Mesothelial cell of epicardium (in vitro differentiated cells): ENCODE results near the gene GTSF1L. TPM values are rescaled to one million over a fixed set of nuclear protein-coding genes. Genes with fewer than 3 reads are reported as not detected.

Experiments used
- DNase-seq, 2 experiments: peaks; one replicate each; pipeline ENCODE4 v3.0.0; 2021; ENCODE audit warnings: low spot score in 2 of 2; ENCODE audit not compliant: unreplicated experiment in 2 of 2
- H3K27ac Mint-ChIP-seq: 2 replicates; pipeline ENCODE4 v1.8.0; 2021; ENCODE audit warnings: mixed read lengths
- H3K27me3 Mint-ChIP-seq: 2 replicates; pipeline ENCODE4 v1.8.0; 2021; ENCODE audit warnings: low read depth, mixed read lengths
- H3K36me3 Mint-ChIP-seq: 2 replicates; pipeline ENCODE4 v1.8.0; 2021; ENCODE audit warnings: mixed read lengths
- H3K4me1 Mint-ChIP-seq: 2 replicates; pipeline ENCODE4 v1.8.0; 2021; ENCODE audit warnings: mixed read lengths
- H3K4me3 Mint-ChIP-seq: 2 replicates; pipeline ENCODE4 v1.8.0; 2021; ENCODE audit warnings: mild to moderate bottlenecking, moderate library complexity, mixed read lengths
- H3K9me3 Mint-ChIP-seq: 2 replicates; pipeline ENCODE4 v1.8.0; 2021; ENCODE audit warnings: mixed read lengths
- CTCF ChIP-seq: fragments of 200-600 bp; sonication (generic); IDR thresholded peaks from one replicate; pipeline ENCODE4 v1.5.0; 2021; ENCODE audit warnings: antibody characterized with exemption; ENCODE audit not compliant: unreplicated experiment
- total RNA-seq: library from RNA; stranded (reverse); gene quantifications from 3 replicates; pipeline ENCODE4 v1.2.1, GENCODE V29; 2021

The GTSF1L gene
- total RNA-seq, 1 donor from 2014 or later = not detected

- Mint-ChIP-seq H3K36me3 (no peaks in the 10 kb centered on the region), H3K27me3 (peaks cover 14% of the 10 kb centered on the region), H3K27ac (no peak overlapping the region), H3K9me3 (peaks cover 7% of the 10 kb centered on the region), H3K4me1 (no peaks in the 10 kb centered on the region), H3K4me3 (no peak overlapping the region)
- no peak for DNase-seq
- TF ChIP-seq CTCF = no peak
Measured at GRCh38 chr20:43731469-43731868, 4.7 kb upstream of the GTSF1L start.

- Mint-ChIP-seq H3K9me3 (peaks cover 7% of the 10 kb centered on the region), H3K27me3 (peaks cover 14% of the 10 kb centered on the region), H3K4me1 (no peaks in the 10 kb centered on the region), H3K36me3 (no peaks in the 10 kb centered on the region), H3K4me3 (no peak overlapping the region), H3K27ac (no peak overlapping the region)
- TF ChIP-seq CTCF = no peak
- no peak for DNase-seq
Measured at GRCh38 chr20:43728686-43729255, 2.0 kb upstream of the GTSF1L start.

GRCh38 chr20:43727980-43728590 is 1.3 kb upstream of the GTSF1L start:
- peaks cover 7% of the 10 kb centered on the region for H3K9me3 Mint-ChIP-seq
- TF ChIP-seq CTCF = no peak

GRCh38 chr20:43726333-43726732 is 469 bp downstream of the GTSF1L start:
- Mint-ChIP-seq H3K4me1 (no peaks in the 10 kb centered on the region), H3K27me3 (peaks cover 7% of the 10 kb centered on the region), H3K27ac (no peak overlapping the region), H3K4me3 (no peak overlapping the region), H3K36me3 (no peaks in the 10 kb centered on the region), H3K9me3 (peaks cover 7% of the 10 kb centered on the region)
- DNase-seq = no peak
- no peak for TF ChIP-seq CTCF

More at GRCh38 chr20:43727980-43728590, 1.3 kb upstream of the GTSF1L start:
- H3K36me3 Mint-ChIP-seq = no peaks in the 10 kb centered on the region
- no peak overlapping the region for H3K27ac Mint-ChIP-seq
- H3K4me3 Mint-ChIP-seq = no peak overlapping the region
- H3K4me1 Mint-ChIP-seq = no peaks in the 10 kb centered on the region
- H3K27me3 Mint-ChIP-seq = peaks cover 11% of the 10 kb centered on the region
- DNase-seq = no peak

- peaks cover 4% of the 10 kb centered on the region for H3K27me3 Mint-ChIP-seq
- H3K9me3 Mint-ChIP-seq = peaks cover 7% of the 10 kb centered on the region
- no peaks in the 10 kb centered on the region for H3K36me3 Mint-ChIP-seq
- DNase-seq = no peak
- H3K27ac Mint-ChIP-seq = no peak overlapping the region
- H3K4me3 Mint-ChIP-seq = no peak overlapping the region
- H3K4me1 Mint-ChIP-seq = no peaks in the 10 kb centered on the region
- TF ChIP-seq CTCF = no peak
Measured at GRCh38 chr20:43725666-43726065, 1.1 kb downstream of the GTSF1L start.
